ENCODE results near the gene CNTNAP2.

DNA sequence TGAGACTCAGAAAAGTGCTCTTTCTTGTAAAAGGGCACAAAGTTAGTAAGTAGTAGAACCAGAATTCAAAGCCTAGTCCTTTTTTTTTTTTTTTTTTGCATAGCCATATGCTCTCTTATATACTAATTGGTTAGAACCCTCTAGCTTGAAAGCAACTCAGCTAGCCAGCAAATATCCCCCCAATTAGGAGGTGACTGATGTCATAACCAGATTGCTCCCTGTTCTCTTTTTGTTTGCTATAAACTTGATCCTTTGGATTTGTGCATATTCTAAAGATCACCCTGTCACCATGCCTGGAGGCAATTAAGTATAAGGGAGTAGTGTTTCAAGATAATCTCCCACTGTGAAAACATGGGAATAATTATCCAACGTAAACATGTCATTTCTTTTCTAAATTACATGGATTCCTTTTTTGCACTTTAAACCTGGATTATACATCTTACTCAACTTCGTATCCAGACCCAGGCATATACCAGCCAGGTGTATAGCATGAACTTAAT, 963.4 kb downstream of the CNTNAP2 start:
- TF ChIP-seq ZNF274 (IDR thresholded peaks at IDR 0.05; ENCODE audit: borderline replicate concordance, extremely low read depth, low read length): no peak
- no peak for TF ChIP-seq POLR2AphosphoS5 (IDR thresholded peaks at IDR 0.05; ENCODE audit: low read depth, low read length)
- no peak for TF ChIP-seq E2F6 (IDR thresholded peaks at IDR 0.05)
- no peak for TF ChIP-seq MAX (IDR thresholded peaks at IDR 0.05)
- no peak for TF ChIP-seq TEAD4 (IDR thresholded peaks at IDR 0.05; ENCODE audit: low read depth, low read length)
- no peak for TF ChIP-seq ATF2 (IDR thresholded peaks at IDR 0.05; ENCODE audit: low read length)
- no peak for TF ChIP-seq EP300 (IDR thresholded peaks at IDR 0.05; ENCODE audit: borderline replicate concordance in 1 of 2, low read depth in 2 of 2, low read length in 2 of 2)
- TF ChIP-seq BACH1 (IDR thresholded peaks at IDR 0.05; ENCODE audit: low read length): no peak
- no peak for TF ChIP-seq SUZ12 (IDR thresholded peaks at IDR 0.05; ENCODE audit: low read length)
- no peak for TF ChIP-seq SAP30 (IDR thresholded peaks at IDR 0.05; ENCODE audit: insufficient read depth, insufficient replicate concordance, low read length)
